Hepatocyte (in vitro differentiated cells): ENCODE measurements around the gene TMEM218.

Experiments
- EZH2 ChIP-seq: fragments of 200-600 bp; sonication (generic); IDR thresholded peaks from 2 replicates; pipeline ENCODE4 v1.6.1; 2016; ENCODE audit warnings: antibody characterized with exemption, mild to moderate bottlenecking, borderline replicate concordance
- TF ChIP-seq, protein P1 (sequence below): fragments of 200-600 bp; sonication (generic); IDR thresholded peaks from 2 replicates; pipeline ENCODE4 v1.5.1; 2016; ENCODE audit warnings: antibody characterized with exemption, mild to moderate bottlenecking; ENCODE audit not compliant: poor library complexity

DNA sequence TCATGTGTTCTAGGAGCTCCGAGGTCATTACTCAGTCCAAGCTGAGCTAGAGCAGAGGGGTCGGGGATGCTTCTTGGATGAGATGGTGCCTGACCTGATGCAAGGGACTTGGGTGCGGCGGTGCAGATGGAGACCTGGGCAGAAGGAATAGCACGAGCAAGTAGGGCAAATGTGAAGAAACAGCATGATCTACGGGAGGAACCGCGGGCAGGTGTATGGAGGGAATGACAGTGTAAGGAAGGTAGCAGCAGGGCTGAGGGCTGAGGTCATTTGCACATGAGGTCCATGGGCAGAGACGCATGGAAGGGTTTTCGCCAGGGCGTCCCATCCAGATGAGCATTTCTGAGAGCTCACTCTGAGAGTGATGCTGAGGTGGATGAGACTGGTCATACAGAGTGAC is 33.4 kb downstream of the TMEM218 start:
- TF ChIP-seq, protein P1, sequence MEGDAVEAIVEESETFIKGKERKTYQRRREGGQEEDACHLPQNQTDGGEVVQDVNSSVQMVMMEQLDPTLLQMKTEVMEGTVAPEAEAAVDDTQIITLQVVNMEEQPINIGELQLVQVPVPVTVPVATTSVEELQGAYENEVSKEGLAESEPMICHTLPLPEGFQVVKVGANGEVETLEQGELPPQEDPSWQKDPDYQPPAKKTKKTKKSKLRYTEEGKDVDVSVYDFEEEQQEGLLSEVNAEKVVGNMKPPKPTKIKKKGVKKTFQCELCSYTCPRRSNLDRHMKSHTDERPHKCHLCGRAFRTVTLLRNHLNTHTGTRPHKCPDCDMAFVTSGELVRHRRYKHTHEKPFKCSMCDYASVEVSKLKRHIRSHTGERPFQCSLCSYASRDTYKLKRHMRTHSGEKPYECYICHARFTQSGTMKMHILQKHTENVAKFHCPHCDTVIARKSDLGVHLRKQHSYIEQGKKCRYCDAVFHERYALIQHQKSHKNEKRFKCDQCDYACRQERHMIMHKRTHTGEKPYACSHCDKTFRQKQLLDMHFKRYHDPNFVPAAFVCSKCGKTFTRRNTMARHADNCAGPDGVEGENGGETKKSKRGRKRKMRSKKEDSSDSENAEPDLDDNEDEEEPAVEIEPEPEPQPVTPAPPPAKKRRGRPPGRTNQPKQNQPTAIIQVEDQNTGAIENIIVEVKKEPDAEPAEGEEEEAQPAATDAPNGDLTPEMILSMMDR, result no peak
- TF ChIP-seq EZH2, result no peak
